ENCODE data around the gene MDFIC. TPM values are rescaled to one million over a fixed set of nuclear protein-coding genes. Genes with fewer than 3 reads are reported as not detected.

Gene MDFIC
- total RNA-seq, 2 donors from 2014 or later = 8.5 to 9.1 TPM

DNA sequence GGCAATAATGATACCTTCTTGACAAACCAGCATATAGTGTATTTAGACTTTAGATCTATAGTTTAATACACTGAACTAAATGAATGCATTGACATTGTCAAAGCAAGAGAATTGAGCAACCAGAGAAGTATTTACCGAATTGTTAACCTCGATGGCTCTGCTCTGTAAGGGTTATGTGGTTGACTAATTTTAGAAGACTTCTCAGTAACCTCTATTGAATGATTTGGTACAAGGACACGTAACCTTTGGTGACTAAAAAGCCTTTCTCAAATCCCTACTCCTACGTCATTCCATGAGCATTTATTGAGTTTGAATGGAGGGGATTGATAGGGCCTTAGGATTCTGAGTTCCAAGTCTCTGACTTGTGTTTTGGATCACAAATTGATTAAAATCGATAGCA lies 67.6 kb downstream of the MDFIC start:
- H3K27ac ChIP-seq = no peak overlapping the region

DNA sequence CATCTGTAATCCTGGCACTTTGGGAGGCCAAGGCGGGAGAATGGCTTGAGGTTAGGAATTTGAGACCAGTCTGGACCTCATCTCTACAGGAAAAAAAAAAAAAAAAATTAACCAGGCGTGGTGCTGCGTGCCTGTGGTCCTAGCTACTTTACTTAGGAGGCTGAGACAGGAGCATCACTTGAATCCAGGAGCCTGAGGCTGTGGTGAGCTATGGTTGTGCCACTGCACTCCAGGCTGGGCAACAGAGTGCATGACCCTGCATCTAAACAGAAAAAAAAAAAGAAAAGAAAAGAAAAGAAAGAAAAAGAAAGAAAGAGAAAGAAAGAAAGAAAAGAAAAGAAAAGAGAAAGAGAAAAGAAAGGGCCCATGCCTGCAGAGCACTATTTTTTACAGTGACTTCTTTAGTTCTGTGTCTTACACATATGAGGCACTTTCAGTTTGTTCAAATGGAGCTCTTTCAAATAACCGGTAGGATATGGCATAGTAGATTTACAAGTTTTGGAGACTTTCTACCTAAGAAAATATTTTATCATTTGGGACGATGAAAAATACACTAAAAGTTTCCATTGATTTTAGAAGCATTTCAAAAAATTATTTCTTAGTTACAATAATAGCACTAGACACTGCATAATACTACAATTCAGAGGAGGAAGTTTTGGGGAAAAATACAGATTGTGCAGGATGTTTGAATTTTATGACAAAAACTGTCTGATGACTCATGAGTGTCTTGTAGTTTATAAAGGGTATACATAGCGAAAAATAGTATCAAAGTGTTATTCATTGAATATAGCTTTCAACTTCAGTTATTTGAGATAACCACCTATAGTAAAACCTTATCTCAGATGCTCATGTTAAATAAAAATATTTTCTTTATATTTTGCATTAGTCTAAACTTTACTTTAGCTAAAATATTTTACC lies 75.9 kb downstream of the MDFIC start:
- DNase-seq = no peak
- TF ChIP-seq, protein P1, sequence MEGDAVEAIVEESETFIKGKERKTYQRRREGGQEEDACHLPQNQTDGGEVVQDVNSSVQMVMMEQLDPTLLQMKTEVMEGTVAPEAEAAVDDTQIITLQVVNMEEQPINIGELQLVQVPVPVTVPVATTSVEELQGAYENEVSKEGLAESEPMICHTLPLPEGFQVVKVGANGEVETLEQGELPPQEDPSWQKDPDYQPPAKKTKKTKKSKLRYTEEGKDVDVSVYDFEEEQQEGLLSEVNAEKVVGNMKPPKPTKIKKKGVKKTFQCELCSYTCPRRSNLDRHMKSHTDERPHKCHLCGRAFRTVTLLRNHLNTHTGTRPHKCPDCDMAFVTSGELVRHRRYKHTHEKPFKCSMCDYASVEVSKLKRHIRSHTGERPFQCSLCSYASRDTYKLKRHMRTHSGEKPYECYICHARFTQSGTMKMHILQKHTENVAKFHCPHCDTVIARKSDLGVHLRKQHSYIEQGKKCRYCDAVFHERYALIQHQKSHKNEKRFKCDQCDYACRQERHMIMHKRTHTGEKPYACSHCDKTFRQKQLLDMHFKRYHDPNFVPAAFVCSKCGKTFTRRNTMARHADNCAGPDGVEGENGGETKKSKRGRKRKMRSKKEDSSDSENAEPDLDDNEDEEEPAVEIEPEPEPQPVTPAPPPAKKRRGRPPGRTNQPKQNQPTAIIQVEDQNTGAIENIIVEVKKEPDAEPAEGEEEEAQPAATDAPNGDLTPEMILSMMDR (IDR thresholded peaks at IDR 0.05) = no peak

More for the DNA sequence above, 67.6 kb downstream of the MDFIC start:
- Histone ChIP-seq H3K4me3 (no peak overlapping the region), H3K36me3 (no peaks in the 10 kb centered on the region), H3K27me3 (no peaks in the 10 kb centered on the region), H3K4me1 (no peaks in the 10 kb centered on the region), H3K9me3 (no peaks in the 10 kb centered on the region), H3K9ac (ENCODE audit: low read depth in 2 of 2, low read length in 2 of 2) (no peak overlapping the region)
- TF ChIP-seq, protein P1 (IDR thresholded peaks at IDR 0.05) = no peak
- DNase-seq = no peak
- intact Hi-C loops (cut with DNase I) = no loop called here

DNA sequence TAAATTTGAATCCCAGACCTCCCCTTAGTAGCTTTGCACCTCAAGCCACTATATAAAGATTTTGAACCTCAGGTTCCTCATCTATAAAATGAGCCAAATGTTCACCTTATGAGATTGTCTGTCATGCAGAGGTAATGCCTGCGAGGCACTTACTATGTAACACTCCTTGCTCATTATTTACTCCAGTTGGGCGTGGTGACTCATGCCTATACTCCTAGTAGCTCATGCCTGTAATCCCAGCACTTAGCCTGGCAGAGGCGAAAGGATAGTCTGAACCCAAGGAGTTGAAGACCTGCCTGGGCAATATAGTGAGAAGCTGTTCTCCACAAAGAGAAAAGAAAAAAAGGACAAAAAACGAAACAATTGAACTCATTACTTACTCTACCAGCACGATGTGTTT lies 82.2 kb downstream of the MDFIC start:
- no peak overlapping the region for H3K4me3 ChIP-seq
- TF ChIP-seq, protein P1 (IDR thresholded peaks at IDR 0.05) = no peak

More for the DNA sequence above, 75.9 kb downstream of the MDFIC start:
- Histone ChIP-seq H3K4me1 (no peaks in the 10 kb centered on the region), H3K9me3 (no peaks in the 10 kb centered on the region), H3K9ac (ENCODE audit: low read depth in 2 of 2, low read length in 2 of 2) (no peak overlapping the region), H3K36me3 (no peaks in the 10 kb centered on the region), H3K4me3 (no peak overlapping the region), H3K27me3 (no peaks in the 10 kb centered on the region), H3K27ac (no peak overlapping the region)
- intact Hi-C loops (cut with DNase I) = no loop called here

DNA sequence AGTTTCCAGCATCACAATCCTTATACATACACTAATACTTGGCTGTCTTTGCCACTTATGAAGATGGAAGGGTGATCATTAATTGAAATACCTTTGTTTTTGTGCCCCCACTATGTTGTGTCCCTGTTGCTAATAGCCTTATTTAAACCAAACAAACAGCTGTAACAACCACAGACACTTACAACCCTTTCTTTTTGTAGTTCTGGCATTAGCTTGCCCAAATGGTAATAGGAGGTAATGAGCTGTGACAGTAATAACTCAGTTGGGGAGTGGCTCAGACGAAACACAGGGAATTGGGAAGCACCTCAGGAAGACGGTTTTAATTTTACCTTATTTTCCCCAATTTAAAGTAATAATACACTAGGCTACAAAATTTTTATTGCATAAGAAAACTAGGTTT lies 83.4 kb downstream of the MDFIC start:
- Histone ChIP-seq H3K27ac (no peak overlapping the region), H3K4me3 (no peak overlapping the region), H3K36me3 (peaks cover 3% of the 10 kb centered on the region), H3K4me1 (peaks cover 3% of the 10 kb centered on the region), H3K9me3 (no peaks in the 10 kb centered on the region), H3K9ac (ENCODE audit: low read depth in 2 of 2, low read length in 2 of 2) (no peak overlapping the region), H3K27me3 (no peaks in the 10 kb centered on the region)
- no peak for DNase-seq
- intact Hi-C loops (cut with DNase I) = loop anchor here (5.0 kb wide), 1 partner anchor 83 kb away; the partner anchor contains the start of gene MDFIC
- TF ChIP-seq, protein P1 (IDR thresholded peaks at IDR 0.05) = no peak

More for the DNA sequence above, 82.2 kb downstream of the MDFIC start:
- no peak for DNase-seq
- H3K4me1 ChIP-seq = no peaks in the 10 kb centered on the region
- intact Hi-C loops (cut with DNase I) = no loop called here
- H3K9ac ChIP-seq (ENCODE audit: low read depth in 2 of 2, low read length in 2 of 2) = no peak overlapping the region
- H3K27me3 ChIP-seq = no peaks in the 10 kb centered on the region
- no peak overlapping the region for H3K27ac ChIP-seq
- H3K9me3 ChIP-seq = no peaks in the 10 kb centered on the region
- peaks cover 3% of the 10 kb centered on the region for H3K36me3 ChIP-seq

DNA sequence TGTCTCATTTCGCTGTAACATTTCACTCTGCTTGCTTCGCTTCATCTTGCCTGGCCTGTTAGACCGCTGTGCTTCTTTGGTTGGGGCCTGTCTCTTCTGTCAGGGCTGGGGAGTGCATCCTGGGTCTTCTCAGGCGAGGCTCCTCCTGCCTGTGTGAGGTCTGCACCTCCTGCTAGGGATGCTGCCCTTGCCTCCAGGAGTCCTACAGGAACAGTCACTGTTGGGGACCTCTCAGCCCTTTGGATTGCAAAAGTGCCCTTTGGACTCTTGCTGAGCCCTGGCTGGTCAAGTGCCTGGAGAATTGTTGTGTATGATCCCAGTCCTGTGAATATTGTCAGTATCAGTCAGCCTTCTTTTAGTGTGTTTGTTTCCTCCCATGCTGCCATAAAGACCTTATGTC lies 84.1 kb downstream of the MDFIC start:
- peak; percentile 24 for DNase-seq

More for the DNA sequence above, 84.1 kb downstream of the MDFIC start:
- intact Hi-C loops (cut with DNase I) = loop anchor here (5.0 kb wide), 1 partner anchor 84 kb away; the partner anchor contains the start of gene MDFIC
- no peaks in the 10 kb centered on the region for H3K9me3 ChIP-seq
- H3K27me3 ChIP-seq = no peaks in the 10 kb centered on the region
- H3K36me3 ChIP-seq = peaks cover 3% of the 10 kb centered on the region
- H3K4me1 ChIP-seq = peaks cover 5% of the 10 kb centered on the region
- no peak overlapping the region for H3K27ac ChIP-seq
- no peak overlapping the region for H3K9ac ChIP-seq (ENCODE audit: low read depth in 2 of 2, low read length in 2 of 2)
- no peak overlapping the region for H3K4me3 ChIP-seq
- TF ChIP-seq, protein P1 (IDR thresholded peaks at IDR 0.05) = no peak

All from colonic mucosa (tissue), 4 donors.